Activated naive CD4-positive, alpha-beta T cell treated with anti-CD3 and anti-CD28 coated beads for 36 hours (primary cell): Measurements from ENCODE around the gene AMIGO1. TPM values are rescaled to one million over a fixed set of nuclear protein-coding genes. Genes with fewer than 3 reads are reported as not detected.
A peak's percentile ranks its signal among the peaks of the same experiment; 100 is the strongest.

Source experiments
- CTCF ChIA-PET: fragments of 350-600 bp; sonication (Branson Sonifier 250); formaldehyde crosslinking; loops from one replicate; lab custom pipeline; 2021; ENCODE audit warnings: antibody characterized with exemption; lab: Charles Lee
- DNase-seq: peaks from one replicate; pipeline ENCODE4 v3.0.0-alpha.2; 2020
- H3K27ac Mint-ChIP-seq: one replicate; pipeline ENCODE4 v1.8.0; 2021; ENCODE audit warnings: mild to moderate bottlenecking, mixed read lengths
- H3K27me3 Mint-ChIP-seq: one replicate; pipeline ENCODE4 v1.8.0; 2021; ENCODE audit warnings: low read depth, mixed read lengths
- H3K36me3 Mint-ChIP-seq: one replicate; pipeline ENCODE4 v1.8.0; 2021; ENCODE audit warnings: low read depth, mixed read lengths
- H3K4me1 Mint-ChIP-seq: one replicate; pipeline ENCODE4 v1.8.0; 2021; ENCODE audit warnings: low read depth, mixed read lengths
- H3K4me3 Mint-ChIP-seq: one replicate; pipeline ENCODE4 v1.8.0; 2021; ENCODE audit warnings: mild to moderate bottlenecking, moderate library complexity, mixed read lengths
- H3K9me3 Mint-ChIP-seq: one replicate; pipeline ENCODE4 v1.8.0; 2021; ENCODE audit warnings: mixed read lengths
- intact Hi-C: fragments of 100-400 bp; cut with micrococcal nuclease; formaldehyde crosslinking; loops from one replicate; pipeline ENCODE4 v1.15.1; 2023
- total RNA-seq, 2 experiments: library from RNA; stranded (reverse); gene quantifications; one replicate each; pipeline ENCODE4 v1.2.3, GENCODE V29; 2021

AMIGO1 gene
- total RNA-seq, 2 experiments from 2014 or later = 1.5 to 1.7 TPM

DNA sequence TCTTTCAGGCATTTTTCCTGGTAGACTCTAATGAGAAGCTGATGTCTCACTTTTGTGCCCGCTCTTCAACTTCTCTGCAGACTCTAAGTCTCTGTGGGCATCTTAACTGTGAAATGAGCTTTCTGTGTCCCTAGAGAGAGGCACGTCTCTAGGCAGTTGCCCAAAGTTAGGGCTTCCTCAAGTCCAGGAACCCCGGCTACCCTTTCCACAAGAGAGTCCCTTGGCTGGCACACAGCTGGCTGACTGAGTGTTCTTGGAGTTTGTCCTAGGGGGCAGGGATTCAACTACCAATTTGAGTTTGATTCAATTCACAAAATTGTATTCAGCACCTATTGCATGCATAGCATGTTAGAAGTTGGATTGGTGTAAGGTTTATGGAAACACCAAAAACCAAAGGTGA, 31.6 kb upstream of the AMIGO1 start:
- Mint-ChIP-seq H3K4me1 (no peaks in the 10 kb centered on the region), H3K36me3 (no peaks in the 10 kb centered on the region), H3K9me3 (no peaks in the 10 kb centered on the region), H3K27me3 (no peaks in the 10 kb centered on the region), H3K27ac (no peak overlapping the region), H3K4me3 (no peak overlapping the region)
- intact Hi-C loops = no loop called here
- CTCF ChIA-PET = interaction anchor here (1.0 to 19.9 kb wide), 9 partner anchors 8 to 109 kb away, joined by 3 to 1207 read pairs (median 5); partner anchors contain the start of genes AMIGO1, ATXN7L2 and CYB561D1
- no peak for DNase-seq

DNA sequence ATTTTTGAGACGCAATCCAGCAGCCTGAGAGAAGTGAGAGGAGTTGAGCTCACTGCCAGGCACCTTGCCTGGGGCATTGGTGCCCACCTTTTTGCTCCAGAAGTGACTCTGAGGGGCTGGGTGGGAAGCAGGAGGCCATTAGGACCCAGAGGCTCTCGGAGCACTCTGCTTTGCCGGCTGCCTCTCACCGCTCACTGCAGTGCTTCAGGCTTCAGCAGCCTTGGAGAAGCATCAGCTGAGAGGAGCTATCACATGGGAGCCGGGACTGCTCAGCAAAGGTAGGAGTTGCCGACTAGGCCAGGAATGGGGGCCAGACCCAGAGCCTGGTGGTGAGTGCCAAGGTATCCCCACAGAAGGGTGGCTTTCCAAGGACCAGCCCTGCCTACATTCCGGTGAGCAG, 30.1 kb upstream of the AMIGO1 start, which contains the start of gene GPR61:
Gene GPR61, plus strand, starts transcription at position 197 of the 400 bp plus-strand sequence. CDS start 3,151 bp downstream, outside the sequence.
- no peaks in the 10 kb centered on the region for H3K9me3 Mint-ChIP-seq
- H3K27me3 Mint-ChIP-seq = no peaks in the 10 kb centered on the region
- no peaks in the 10 kb centered on the region for H3K36me3 Mint-ChIP-seq
- no peaks in the 10 kb centered on the region for H3K4me1 Mint-ChIP-seq
- H3K27ac Mint-ChIP-seq = no peak within 1 kb of the TSS
- no peak for DNase-seq
- H3K4me3 Mint-ChIP-seq = no peak within 1 kb of the TSS
- CTCF ChIA-PET = interaction anchor here (0.6 to 19.9 kb wide), 5 partner anchors 39 to 141 kb away, joined by 3 to 1207 read pairs (median 3); partner anchors contain the start of genes AMIGO1, ATXN7L2 and CYB561D1
- intact Hi-C loops = no loop called here

DNA sequence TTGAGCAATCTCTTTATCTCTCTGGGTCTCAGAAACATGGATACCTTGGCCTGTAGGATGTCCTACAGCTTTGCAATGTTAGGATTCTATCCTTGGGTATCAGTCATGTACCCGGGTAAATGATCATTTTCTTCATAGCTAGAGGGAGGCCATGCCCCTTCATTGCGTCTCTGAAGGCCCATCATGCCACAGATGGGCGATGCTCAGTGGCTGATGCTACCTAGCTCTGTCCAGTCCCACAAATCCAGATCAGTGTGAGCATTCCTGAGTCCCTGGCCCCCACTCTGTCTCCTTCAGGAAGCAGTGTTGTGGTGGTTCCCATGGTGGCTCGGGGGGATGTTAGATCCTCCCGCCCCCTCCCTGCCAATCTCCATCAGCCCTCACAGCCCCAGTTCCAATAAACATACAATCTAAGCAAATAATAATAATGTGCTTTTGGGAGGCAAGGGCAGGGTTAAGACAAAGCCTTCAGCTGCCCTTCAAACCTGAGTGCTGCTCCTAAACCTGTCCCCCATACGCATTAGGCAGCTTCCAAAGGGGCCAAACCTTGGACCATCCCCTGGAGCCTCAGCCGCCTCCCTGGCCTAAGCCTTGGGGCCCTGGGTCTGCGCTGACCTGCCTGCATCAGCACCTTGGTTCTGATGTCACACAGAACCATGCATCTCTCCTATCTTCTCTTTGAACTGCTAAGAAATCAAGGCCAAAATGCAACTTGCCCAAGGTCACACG, 29.5 kb upstream of the AMIGO1 start:
- CTCF ChIA-PET = interaction anchor here (0.7 to 19.9 kb wide), 5 partner anchors 10 to 102 kb away, joined by 3 to 1207 read pairs (median 6); partner anchors contain the start of genes AMIGO1, ATXN7L2, CYB561D1 and GNAI3
- Mint-ChIP-seq H3K36me3 (no peaks in the 10 kb centered on the region), H3K9me3 (no peaks in the 10 kb centered on the region), H3K27ac (no peak overlapping the region), H3K27me3 (no peaks in the 10 kb centered on the region), H3K4me1 (no peaks in the 10 kb centered on the region), H3K4me3 (no peak overlapping the region)
- no peak for DNase-seq
- intact Hi-C loops = no loop called here

DNA sequence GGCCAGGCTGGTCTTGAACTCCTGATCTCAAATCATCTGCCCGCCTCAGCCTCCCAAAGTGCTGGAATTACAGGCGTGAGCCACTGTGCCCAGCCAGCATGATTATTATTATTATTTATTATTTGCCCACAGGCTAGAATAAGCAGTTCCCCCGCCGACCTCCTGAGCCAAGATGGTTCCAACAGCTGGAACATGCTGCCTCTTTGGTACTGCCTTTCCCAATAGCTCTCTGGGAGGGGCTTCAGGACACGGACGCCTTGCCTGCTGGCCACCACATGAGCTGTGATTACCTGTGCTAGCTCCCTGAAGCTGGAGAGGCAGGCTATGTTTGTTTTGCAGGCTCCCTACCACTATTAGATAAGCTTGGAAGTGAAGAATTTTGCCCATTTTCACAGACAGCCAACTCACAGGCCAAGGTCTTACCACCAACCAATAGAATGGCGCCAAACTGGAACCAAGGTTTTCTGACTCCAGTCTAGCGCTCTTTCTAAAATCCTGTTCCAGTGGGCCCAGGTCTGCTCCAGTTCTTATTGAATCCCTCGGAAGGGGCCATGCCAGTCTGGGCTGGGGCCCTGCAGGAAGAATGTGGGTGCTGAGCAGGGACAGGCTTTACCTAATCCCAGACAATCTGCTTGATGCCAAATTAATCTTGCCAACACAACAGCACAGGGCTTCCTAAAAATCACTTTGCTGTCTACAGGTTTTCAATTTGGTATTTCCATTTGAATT, 28.1 kb upstream of the AMIGO1 start:
- Mint-ChIP-seq H3K27me3 (no peaks in the 10 kb centered on the region), H3K36me3 (no peaks in the 10 kb centered on the region), H3K27ac (no peak overlapping the region), H3K9me3 (no peaks in the 10 kb centered on the region), H3K4me3 (no peak overlapping the region), H3K4me1 (peaks cover 2% of the 10 kb centered on the region)
- CTCF ChIA-PET = interaction anchor here (0.9 to 19.9 kb wide), 4 partner anchors 9 to 261 kb away, joined by 3 to 1207 read pairs (median 6); partner anchors contain the start of genes AMIGO1, ATXN7L2, CYB561D1 and GNAI3
- intact Hi-C loops = no loop called here
- DNase-seq = no peak

DNA sequence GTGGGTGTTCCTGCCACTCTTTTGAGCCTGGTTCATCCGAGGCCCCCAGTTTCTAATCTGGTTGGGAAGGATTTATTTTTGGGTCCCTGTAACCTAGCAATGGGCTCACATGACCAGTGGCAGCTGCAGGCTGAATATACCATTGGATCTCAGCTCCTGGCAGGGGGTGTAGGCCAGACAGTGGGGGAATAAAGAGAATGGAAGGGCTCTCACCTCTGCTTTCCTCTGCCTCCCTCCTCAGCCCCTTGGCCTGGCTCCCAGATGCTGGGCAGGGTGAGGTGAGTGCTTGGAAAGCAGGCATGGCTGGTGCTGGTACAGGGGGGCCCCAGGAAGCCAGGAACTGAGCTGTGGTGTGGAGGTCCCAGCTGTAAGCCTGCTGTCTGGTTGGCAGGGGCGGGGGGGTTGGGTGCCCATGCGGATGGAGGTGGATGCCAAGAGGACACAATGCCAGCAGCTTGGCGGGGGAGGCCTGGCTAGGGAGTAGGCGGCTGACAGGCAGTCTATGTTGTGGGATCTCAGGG, 26.5 kb upstream of the AMIGO1 start:
- intact Hi-C loops = no loop called here
- Mint-ChIP-seq H3K4me3 (no peak overlapping the region), H3K36me3 (no peaks in the 10 kb centered on the region), H3K4me1 (peaks cover 18% of the 10 kb centered on the region), H3K27ac (no peak overlapping the region), H3K27me3 (no peaks in the 10 kb centered on the region), H3K9me3 (no peaks in the 10 kb centered on the region)
- CTCF ChIA-PET = interaction anchor here (0.9 to 19.9 kb wide), 3 partner anchors 35 to 258 kb away, joined by 3 to 1207 read pairs (median 46); partner anchors contain the start of genes AMIGO1, ATXN7L2, CYB561D1 and SORT1
- no peak for DNase-seq

DNA sequence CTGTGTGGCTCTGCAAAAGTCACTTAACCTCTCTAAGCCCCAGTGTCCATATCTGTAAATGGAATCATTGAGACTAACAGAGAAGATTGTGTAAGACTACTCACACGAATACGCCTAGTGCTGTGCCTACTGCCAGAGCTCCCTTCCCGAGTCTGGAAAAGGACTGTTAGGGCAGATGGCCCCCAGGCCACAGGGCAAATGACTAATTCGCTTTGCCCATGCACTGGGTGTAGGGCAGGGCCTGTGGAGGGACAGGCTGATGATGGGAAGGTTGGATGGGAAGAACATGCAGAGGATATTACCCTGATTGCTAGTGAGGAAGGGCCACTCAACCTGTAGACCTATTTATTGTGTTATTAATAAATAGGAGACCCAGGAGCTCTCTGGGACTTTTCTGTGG, 26.0 kb upstream of the AMIGO1 start:
- intact Hi-C loops = no loop called here
- CTCF ChIA-PET = interaction anchor here (1.6 to 19.9 kb wide), 4 partner anchors 11 to 136 kb away, joined by 5 to 1207 read pairs (median 34); partner anchors contain the start of genes AMIGO1, ATXN7L2, CYB561D1 and SORT1
- Mint-ChIP-seq H3K27me3 (no peaks in the 10 kb centered on the region), H3K36me3 (no peaks in the 10 kb centered on the region), H3K9me3 (no peaks in the 10 kb centered on the region), H3K4me3 (no peak overlapping the region), H3K27ac (no peak overlapping the region), H3K4me1 (peaks cover 22% of the 10 kb centered on the region)
- no peak for DNase-seq

DNA sequence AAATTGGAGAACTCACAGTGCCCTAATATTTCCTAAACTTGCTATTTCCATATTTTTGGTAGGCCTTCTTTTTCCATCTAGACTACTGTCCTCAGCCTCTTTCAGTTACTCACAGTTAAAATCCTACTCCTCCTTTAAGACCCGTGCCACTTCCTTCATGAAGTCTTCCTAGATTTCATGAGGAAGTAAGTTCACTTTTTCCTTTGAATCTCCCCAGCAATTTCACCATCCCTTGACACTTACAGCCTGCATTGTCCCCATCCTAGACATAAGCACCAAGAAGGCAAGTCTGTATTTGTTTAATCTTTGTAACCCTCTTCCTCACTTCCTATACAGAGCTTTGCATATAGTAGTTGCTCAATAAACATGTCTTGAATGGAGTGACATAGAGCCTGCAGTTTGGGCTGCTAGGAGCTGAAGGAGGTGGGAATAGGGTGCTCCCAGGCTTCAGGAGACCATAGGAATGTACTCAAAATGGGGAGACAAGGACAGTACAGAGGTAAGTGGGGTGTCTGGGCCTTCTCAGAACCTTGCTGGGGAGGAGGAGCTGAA, 24.9 kb upstream of the AMIGO1 start:
- no peak for DNase-seq
- CTCF ChIA-PET = interaction anchor here (0.6 to 19.9 kb wide), 5 partner anchors 12 to 135 kb away, joined by 3 to 1207 read pairs (median 22); partner anchors contain the start of genes AMIGO1, ATXN7L2, CYB561D1 and SORT1
- H3K27me3 Mint-ChIP-seq = no peaks in the 10 kb centered on the region
- no peak overlapping the region for H3K27ac Mint-ChIP-seq
- H3K9me3 Mint-ChIP-seq = no peaks in the 10 kb centered on the region
- no peaks in the 10 kb centered on the region for H3K36me3 Mint-ChIP-seq
- intact Hi-C loops = loop anchor here (5.0 kb wide), 1 partner anchor 422 kb away; the partner anchor contains the start of gene ELAPOR1
- H3K4me3 Mint-ChIP-seq = no peak overlapping the region
- peaks cover 22% of the 10 kb centered on the region for H3K4me1 Mint-ChIP-seq

DNA sequence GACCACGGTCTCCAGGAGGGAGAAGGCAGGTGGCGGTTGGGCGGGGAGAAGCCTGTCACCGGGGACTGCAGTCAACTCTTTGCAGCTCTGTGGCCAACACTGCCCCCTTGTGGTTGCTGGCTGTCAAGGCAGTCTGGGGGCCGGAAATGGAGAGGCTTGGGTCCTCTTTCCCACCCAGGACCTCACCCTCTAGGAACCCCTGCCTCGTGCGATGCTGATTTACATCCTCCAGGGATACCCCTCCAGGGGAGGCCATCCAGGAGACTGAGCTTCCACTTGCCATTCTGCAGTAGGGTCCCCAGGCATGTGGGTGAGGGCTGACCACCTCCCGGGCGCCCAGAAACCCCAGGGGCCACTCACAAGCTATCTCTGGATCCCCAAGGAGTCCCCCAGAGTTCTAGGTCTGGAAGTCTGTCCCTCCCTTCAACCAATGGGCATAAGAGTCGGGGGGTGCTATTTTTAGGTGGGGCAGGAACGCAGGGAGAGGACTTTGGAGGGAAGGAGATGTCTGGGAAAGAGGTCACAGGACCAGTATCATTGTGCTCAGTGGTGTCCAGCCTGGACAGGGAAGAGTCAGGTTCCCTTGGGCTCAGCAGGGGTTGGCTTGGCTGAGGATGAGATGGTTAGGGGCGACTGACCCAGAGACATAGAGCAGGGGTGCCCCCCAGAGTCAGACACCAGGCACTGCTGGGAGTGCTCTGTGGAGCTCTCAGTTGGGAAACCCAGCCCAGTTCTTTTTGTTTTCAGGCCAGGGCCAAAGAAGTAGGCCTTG, 23.0 kb upstream of the AMIGO1 start:
- Mint-ChIP-seq H3K4me3 (peak overlapping the region; percentile 57), H3K9me3 (no peaks in the 10 kb centered on the region), H3K4me1 (peaks cover 22% of the 10 kb centered on the region), H3K27ac (peak overlapping the region; percentile 81), H3K27me3 (no peaks in the 10 kb centered on the region), H3K36me3 (no peaks in the 10 kb centered on the region)
- CTCF ChIA-PET = interaction anchor here (0.5 to 19.9 kb wide), 70 partner anchors 9 to 452 kb away, joined by 3 to 1207 read pairs (median 4); partner anchors contain the start of genes AHCYL1, AMIGO1, AMPD2 and ATXN7L2
- intact Hi-C loops = loop anchor here (1.0 to 5.0 kb wide), 10 partner anchors 34 to 704 kb away; partner anchors contain the start of genes CYB561D1, ELAPOR1 and PSMA5
- DNase-seq = peak; percentile 96

DNA sequence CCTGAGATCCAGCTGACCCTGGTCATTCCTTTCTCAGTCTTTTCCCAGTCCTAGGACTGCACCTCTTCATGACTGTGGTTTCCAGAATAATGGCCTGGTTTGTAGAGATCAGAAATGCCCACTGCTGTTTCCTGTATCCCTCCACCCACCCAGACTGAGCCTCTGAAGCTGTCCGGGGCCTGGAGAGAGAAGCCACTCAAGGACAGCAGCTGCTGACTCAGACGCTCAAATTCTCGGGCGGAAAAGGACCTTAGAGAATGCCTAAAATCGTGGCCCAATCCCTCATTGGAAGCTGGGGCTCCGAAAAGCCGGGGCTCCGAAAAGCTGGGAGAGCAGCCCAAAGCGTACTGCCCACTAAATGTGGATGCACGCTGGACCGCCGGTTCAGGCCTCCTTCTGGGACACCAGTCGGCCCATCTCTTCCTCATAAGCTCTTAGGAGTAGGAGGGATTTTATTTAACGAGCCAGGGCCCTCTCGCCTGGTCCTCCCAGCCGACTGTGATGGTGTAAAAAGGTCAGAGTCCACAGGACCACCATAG, 22.4 kb upstream of the AMIGO1 start:
- peak overlapping the region; percentile 57 for H3K4me3 Mint-ChIP-seq
- H3K27me3 Mint-ChIP-seq = no peaks in the 10 kb centered on the region
- H3K36me3 Mint-ChIP-seq = no peaks in the 10 kb centered on the region
- intact Hi-C loops = loop anchor here (1.0 to 5.0 kb wide), 10 partner anchors 34 to 703 kb away; partner anchors contain the start of genes CYB561D1, ELAPOR1 and PSMA5
- H3K9me3 Mint-ChIP-seq = no peaks in the 10 kb centered on the region
- no peak for DNase-seq
- H3K4me1 Mint-ChIP-seq = peaks cover 22% of the 10 kb centered on the region
- peak overlapping the region; percentile 81 for H3K27ac Mint-ChIP-seq
- CTCF ChIA-PET = interaction anchor here (0.5 to 19.9 kb wide), 56 partner anchors 9 to 452 kb away, joined by 3 to 1207 read pairs (median 5); partner anchors contain the start of genes AHCYL1, AMIGO1, ATXN7L2 and CELSR2

DNA sequence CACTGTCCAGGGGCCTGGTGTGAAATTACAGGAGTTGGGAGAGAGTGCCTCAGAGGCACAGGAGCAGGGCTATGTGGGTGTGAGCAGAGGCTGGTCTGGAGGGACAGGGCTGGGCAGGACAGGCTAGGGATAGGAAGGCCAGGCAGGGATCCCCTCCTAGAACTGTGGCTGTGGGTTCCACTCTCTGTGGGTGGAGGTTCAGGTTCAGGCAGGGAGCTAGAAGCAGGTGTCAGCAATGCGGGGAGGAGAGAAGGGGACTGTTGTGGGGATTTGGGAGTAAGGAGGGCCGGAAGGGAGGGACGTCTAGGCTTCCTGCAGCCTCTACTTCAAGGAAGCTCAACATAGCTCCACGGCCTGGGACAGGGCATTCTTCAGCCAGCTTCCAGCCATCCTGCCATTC, 21.9 kb upstream of the AMIGO1 start:
- DNase-seq = no peak
- CTCF ChIA-PET = interaction anchor here (0.6 to 19.9 kb wide), 39 partner anchors 8 to 453 kb away, joined by 3 to 1207 read pairs (median 7); partner anchors contain the start of genes AHCYL1, AMIGO1, ATXN7L2 and CELSR2
- no peaks in the 10 kb centered on the region for H3K36me3 Mint-ChIP-seq
- no peaks in the 10 kb centered on the region for H3K9me3 Mint-ChIP-seq
- H3K4me1 Mint-ChIP-seq = peaks cover 22% of the 10 kb centered on the region
- no peak overlapping the region for H3K27ac Mint-ChIP-seq
- H3K4me3 Mint-ChIP-seq = no peak overlapping the region
- no peaks in the 10 kb centered on the region for H3K27me3 Mint-ChIP-seq
- intact Hi-C loops = loop anchor here (5.0 kb wide), 1 partner anchor 419 kb away; the partner anchor contains the start of gene ELAPOR1
